Endometrium (tissue), 2 donors: ENCODE data around the gene MYBPH.

ENCODE experiments used
- FAIRE-seq: peaks from 2 replicates; lab custom pipeline; 2012; peaks lifted over from hg19 to GRCh38; lab: Jason Lieb, UNC
- donor health status: control.
- donor health status: control.

Gene MYBPH

DNA sequence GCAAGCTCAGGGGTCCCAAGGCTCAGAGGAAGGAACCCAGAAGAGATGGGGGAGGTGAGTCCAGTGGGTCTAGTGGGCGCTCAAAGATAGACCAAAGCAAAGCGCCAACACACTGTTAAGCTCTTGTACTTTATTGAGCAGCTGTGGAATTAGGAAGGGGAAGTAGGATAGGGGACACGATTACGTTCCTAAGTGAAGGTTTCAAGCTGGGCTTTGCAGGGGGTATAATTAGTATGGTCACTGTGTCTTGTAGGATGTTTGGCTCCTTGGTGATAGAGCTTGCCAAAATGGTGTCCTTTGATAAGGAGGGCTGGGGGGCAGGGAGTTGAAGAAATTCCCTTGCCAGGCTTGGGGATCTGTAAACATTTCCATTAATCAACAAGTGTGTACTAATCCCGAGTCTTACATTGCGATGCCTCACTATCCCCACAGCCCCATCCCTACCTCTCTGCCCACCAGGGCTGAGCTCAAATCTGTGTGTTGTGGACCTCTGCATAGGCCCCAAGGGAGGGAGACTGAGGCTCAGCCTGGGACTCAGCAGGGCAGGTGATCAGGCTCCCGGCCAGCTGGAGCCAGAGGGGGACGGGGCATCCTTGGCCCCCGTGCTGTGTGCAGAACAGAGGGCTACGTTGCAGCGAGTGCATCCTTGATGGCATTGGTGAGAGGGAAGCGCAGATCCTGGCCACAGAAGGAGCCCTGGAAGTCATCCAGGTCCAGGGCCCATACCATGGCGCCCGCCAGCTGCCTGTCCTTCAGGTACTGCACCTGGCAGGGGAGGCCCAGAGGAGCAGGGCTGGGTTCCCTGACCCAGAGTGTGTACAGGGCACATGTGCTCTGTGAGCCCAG lies 3.4 kb upstream of the MYBPH start:
- FAIRE-seq = no peak

DNA sequence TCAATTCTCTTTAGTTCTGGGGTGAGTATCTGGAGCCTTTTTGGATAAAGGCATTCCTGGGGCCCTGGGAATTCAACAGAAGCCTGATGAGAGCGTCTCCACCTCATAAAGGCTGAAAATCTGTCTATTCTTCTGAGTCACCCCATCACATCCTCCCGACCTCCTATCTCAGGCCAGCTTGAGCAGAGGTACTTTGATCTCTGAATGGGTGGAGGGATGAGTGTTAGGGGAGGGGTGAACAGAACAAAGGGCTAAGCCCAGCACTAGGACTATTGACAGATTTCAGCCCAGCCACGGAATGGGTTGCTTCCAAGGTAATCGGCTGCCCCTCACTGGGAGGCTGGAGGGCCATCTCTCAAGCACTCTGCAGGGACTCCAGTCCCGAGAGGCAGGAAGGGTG lies 2.5 kb upstream of the MYBPH start:
- no peak for FAIRE-seq

DNA sequence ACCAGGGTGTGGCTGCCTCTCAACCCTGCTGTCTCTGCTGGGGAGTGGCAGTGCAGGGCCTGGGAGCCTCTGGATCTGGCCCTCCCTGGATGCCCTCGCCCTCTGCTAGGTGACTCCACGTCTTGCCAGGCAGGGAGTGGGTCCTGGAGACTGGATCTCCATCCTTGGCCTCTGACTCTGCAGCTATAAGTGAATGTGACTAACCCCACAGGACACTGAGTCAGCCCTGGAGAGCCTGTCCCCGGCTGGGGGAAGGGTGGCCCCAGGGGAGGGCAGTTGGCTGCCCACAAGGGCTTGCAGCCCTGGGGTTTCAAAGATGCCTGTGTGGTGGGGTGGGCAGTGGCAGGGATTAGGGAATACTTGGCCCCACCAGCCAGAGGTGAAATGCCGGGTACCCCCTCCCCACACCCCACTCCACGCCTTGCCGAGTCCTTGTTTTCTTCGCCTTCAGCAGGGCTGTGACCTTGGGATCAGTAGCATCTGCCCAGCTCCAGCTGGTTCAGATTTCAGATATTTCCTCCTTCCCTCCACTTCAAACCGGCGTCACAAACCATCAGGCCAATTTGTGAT lies 1.9 kb upstream of the MYBPH start:
- no peak for FAIRE-seq

DNA sequence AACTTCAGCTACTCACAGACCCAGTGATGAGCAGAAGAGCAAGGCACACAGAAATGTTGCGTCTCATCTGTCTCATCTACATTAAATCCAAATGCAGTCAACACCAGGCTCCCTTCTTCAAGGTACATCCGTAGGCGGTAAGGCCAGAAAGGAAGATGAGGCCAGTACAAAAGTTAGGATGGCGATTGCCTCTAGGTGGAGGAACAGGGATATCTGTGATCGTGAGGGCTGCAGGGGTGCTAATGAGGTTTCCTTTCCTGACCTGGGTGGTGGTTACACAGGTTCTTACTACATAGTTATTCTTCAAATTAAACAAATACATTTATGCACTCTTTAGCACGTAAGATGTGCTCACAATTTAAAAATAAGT lies 1.4 kb upstream of the MYBPH start:
- no peak for FAIRE-seq

DNA sequence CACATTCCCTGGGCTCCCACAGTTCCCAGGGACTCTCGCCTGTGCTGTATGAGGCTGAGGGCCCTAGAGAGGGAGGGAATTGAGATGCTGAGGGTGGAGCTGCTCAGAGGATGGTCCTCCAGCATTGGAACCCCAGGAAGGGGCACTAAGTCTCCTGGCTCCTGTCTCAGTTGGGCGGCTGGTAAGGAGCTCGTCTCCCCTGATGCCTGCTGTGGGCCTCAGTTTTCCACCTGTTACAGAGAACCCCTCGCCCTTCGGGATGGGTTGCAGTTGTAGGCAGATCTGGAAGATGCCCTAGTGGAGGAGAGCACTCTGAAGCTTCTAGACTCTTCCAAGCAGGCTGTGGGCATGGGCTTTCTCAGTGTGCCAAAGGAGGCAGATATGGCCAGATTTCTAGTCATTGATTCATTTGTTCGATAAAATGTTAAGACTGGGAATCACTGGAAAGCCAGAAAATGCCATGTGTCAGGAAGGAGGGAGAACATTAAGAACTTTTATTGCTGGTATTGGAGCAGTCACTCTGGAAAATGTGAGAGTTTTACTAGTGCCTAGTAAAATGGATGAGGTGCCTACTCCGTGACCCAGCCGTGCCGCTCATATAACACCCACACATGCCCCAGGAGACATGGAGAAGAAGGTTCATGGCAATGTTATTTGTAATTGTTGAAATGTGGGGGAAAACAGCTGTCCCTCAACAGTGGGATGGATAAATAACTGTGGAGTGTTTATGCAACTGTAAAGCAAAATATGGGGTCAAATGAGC lies 828 bp upstream of the MYBPH start:
- FAIRE-seq = no peak

DNA sequence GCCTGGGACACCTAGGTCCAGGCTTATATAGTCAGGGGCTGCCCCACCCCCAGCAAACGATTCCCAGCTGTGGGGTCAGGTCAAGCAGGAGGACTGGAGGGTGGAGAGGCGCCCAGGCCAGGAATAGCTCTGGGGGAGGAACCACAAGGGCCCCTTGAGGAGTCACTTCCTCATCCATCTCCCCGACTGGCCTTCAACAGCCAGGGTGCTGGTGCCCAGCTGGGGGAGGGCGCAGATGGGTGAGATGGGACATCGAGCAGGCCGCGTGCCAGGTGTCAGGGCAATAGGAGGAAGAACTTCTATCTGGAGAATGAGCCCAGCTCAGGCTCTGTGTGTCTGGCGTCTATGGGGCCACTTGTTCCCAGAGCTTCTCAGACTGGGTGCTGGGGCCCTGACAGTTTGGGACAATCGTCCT lies 208 bp upstream of the MYBPH start:
- FAIRE-seq = no peak

DNA sequence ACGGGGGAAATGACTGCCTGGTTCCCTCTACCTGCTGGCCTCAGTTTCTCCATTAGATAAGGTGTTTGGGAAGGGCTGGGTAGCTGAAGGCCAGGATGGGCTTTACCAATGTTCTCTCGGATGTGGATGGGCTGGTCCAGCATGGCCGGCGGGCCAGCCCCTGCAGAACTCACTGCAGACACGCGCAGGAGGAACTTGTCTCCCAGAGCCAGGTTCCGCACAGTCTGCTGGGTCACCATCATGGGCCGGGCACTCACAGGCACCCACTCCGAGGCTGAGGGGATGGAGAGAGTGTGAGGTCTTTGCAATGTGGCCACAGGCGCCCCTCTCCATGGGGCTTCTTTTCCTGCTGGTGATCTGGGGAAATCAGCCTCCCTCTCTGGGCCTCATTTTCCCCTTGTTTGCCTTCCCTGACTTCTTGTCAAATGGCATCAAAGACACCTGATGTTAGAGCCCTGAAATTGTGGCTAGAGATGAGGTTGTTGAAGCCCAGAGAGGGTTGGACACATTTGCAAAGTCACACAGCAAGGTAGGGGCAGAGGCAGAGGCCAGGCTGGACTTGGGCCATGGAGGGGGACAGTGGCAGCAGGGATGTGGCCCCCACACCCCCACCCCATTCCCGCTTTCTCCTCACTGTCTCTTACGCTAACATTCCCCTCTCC lies 1.2 kb downstream of the MYBPH start:
- FAIRE-seq = no peak

DNA sequence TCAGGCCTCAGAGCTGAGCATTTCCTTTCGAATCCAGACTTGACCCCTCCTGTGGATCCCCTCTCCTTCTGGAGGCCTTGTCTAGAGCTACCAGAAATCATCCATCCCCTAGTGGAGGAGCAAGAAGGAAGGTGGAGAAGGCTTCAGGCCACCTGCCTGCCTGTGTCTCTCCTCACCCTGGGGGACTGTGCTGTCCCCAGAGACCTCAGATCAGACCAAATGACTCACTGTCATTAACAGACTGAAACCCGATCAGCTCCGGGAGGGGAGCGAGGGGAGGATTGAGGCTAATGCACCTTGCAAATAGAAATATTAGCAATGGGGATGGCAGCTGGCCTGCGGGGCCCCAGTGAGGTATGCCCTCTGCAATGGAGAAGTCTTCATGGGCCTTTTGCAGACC lies 2.1 kb downstream of the MYBPH start:
- FAIRE-seq = no peak

DNA sequence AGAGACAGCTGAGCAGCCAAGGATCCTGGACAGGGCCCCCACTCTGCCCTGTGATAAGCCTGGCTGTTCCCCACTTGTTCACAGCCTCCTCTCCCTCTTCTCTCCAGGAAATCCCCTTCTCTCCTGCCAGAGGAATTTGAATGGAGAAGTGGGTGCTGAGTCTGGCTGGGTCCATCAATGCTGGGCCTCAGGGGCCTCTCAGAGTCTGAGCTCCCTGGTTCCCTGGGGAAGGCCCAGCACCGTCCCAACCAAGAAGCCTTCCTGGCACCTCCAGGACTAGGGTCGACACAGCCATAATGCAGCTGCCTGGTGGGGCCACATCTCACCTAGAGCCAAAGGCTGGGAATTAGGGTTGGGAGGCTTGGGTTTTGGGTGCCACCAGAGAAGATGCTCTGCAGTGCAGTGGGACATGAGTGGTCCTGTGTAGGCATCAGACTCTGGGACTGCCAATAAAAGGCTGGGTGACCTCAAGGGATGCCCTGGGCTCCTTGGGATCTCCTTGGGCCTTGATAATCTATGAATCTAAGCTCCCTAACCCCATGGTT lies 2.5 kb downstream of the MYBPH start:
- no peak for FAIRE-seq

DNA sequence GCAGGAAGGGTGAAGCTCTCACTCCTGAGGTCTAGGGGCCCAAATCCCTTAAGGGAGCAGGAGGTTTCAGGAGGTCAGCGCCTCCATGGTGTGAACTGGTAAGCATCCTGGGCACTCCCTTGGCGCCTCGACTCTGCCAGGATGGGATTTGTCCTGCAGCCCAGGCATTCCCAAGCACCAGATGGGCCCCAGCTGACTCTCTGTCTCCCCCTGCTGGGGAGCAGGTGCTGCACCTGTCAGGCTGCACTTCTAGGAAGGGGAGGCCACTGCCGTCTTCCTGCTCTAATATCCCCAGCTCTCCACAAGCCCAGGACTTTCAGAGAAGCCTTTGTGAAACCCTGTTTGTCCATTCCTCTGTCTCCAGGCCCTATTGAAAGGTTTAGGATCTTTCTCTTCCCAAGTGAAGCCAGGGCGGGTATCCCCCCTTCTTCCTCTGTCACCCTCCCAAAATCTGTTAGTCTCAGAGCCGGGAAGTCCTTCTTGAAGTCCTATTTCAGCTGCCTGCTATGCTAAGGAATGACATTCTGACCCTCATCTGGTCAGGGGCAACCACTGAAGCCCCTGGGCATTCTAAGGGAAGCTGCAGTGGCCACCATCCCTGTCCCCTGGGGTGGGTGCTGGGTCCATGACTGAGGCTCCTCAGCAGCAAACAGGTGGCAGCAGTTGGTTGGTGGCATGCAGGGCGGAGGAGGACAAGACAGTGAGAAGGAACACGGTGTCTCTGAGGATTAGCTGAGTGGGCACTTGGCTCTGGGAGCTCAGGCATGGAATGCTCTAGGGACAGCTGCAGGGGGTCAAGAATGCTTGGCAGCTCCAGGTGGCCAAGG lies 3.2 kb downstream of the MYBPH start:
- no peak for FAIRE-seq

DNA sequence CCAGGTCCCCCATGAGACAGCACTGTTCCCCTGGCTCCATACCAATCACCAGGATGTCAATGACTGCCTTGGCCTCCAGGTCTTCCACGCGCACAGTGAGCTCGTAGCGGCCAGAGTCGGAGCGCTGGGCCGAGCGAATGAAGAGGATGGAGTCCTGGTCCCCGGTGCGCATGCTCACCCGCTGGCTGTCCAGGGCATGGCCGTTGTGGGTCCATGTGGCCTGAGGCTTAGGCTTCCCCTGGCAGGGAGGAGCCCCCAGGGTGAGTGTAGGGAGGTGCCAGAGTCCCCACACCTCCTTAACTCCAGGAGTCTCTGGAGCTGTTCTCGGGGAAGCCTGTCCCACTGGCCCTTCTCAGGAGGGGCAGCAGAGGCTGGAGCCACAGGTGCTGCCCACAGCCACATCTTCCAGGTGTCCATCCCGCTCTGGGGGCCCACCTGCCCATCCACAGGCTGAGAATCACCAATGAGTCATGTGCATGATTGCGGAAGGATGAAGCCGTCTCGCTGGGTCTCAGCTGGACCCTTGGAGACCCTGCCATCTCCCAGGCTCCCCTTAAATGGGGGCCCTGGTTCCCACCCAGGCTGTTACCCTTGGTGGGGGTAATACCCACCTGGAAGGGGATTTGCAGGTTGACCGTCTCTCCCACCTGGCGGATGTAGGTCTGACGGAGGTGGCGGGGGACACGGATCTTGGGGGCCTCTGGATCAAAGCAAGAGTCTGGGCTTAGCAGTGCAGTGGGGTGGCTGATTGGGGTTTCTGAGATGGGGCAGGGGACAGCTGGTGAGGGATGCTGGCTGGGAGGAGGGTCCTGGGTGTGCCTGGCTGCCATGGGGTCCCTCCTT lies 4.1 kb downstream of the MYBPH start:
- FAIRE-seq = no peak

DNA sequence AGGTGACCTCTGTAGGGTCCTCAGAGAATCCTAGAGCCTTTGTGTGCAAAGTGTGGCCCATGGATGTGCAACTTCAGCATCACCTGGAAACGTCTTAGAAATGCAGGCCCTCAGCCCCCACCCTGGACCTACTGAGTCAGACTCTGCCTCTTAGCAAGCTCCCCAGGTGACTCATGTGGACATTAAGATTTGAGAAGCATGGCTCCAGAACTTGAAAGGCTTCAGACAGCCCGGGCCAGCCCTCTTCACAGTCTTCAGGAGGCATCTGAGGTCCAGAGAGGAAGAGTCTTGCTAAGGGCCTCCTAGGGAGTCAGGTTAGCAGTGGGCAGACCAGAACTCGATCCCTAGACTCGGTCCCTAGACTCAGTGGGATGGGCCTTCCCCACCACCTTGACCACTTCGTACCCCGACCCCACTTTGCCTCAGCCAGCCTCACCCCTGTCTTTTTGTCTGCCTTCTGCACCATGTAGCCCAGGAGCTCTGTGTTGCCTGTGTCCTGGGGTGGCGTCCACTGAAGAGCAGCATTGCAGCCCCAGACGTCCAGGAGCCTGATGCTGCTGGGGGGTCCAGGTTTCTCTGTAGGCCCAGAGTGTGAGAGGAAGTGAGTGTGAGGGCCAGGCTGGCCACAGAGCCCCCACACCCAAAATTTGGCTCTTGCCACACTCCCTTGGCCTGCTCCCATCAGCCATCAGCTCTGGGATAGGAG lies 4.8 kb downstream of the MYBPH start:
- FAIRE-seq = no peak

DNA sequence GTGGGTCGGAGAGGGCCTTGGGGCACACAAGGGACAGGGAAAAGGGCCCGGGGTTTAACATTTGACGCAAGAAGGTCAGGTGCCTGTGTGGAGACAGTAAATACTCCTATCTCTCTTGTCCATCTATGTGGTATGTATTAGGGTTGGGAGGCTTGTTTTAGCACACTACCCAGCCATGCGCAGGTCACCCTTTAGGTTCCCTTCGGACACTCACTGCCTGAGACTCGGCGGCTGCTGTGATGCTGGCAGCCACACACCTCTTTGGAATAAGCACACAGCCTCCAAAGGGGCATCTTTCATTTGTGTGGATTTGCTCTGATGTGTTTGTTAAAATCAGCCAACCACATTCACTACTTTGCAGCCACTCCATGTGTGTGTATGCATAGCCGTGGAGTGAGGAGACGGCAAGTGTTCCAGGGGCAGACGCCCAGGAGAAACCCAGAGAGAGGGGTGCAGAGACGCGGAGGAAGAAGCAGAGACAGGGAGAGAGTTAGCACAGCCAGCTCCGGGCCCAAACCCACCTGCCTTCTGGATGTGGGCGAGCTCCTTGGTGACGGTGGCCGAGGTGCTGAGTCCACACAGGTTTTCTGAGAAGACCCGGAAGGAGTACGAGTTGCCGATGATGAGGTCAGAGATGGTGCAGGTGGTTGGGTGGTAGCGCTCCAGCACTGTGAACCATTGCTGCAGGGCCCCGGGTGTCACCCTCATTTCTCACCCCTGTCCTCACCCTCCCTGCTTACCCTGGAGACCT lies 5.7 kb downstream of the MYBPH start:
- no peak for FAIRE-seq

DNA sequence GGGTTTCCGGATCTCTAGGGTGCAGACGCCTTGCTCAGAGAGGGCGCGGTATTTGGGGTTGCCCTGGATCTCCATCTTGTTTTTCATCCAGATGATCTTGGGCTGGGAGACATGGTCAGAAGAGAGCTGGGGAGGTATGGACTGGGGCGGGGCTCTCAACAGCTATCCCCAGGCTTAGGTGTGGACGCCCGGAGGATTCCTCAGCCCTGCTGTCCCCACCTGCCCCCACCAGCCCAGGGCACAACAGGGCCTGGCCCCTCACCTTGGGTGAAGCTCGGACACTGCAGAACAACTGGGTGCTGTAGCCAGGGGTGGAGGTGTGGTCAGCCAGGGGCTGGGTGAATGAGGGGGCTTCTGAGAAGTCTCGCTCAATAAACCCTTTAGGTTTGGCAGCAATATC lies 6.6 kb downstream of the MYBPH start:
- no peak for FAIRE-seq

DNA sequence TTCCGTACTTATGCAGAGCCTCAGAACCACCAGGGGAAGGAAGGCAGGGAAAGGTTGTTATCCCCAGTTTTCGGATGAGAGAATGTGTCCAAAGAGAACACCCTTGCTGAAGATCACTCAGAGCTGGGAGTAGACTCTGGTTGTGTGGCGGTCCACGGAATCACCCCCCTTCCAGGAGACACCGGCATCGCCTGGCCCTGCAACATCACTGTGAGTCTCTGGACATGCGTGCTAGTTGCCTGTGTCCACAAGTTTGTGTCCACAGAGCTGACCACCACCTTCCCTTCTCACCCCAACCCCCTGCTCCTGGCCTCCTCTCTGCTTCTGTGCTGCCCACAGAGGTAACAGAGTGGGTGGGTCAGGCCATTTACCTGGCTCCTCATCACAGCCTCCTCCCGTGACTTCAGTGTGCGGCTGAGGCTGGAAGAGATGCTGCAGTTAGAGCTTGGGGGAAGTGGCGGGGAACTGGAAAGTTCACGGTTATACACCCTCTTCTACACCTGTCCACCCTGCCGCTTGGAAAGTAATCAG lies 7.3 kb downstream of the MYBPH start:
- no peak for FAIRE-seq

DNA sequence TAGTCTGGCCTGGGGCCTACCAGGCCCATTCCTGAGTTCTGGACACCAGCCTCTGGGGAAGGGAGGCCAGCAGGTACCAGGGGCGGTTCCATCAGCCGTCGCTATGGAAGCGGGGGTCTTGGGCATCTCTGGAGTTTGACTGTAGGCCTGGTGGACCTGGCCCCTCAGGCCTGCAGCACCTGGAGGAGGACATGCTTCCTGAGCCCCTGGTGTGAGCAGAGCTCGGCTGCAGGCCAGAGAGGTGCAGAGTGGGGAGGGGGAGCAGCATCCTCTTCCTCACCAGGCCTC lies 7.8 kb downstream of the MYBPH start:
- FAIRE-seq = no peak

DNA sequence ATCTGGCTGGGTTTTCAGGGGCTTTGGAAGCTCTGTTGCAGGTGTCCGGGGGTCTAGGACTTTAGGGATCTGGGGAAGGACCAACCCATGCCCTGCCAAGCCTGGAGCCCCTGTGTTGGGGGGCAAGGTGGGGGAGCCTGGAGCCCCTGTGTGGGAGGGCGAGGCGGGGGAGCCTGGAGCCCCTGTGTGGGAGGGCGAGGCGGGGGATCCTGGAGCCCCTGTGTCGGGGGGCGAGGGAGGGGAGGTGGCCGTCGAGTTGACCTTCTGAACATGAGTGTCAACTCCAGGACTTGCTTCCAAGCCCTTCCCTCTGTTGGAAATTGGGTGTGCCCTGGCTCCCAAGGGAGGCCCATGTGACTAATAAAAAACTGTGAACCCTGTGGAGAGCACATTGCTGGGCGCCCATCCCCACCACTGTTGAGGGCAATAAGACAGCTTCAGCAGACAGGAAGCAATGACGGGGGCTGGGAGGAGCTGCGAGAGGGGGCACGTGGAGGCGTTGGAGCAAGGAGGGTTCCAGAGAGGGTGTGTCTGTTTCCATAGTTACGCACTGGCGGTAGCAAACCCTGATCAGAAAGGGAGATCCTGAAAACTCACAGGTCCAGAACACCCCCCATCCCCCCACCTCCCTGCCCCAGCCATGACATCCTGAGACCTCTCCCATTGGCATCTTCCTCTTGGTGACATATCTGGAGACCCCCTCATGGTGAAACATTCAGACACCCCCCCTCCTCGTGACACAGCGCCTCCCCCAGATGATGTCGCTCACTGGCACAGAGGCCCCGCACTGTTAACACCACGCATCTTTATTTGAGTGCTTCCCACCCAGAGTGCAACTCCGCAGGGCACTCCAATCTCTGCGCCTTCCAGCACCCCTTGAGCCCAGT lies 8.4 kb downstream of the MYBPH start:
- FAIRE-seq = no peak
